ENCODE measurements around the gene STAT5A. TPM values are rescaled to one million over a fixed set of nuclear protein-coding genes. Genes with fewer than 3 reads are reported as not detected.

STAT5A gene
- total RNA-seq, 1 experiment from 2014 or later, result 3.1 TPM

DNA sequence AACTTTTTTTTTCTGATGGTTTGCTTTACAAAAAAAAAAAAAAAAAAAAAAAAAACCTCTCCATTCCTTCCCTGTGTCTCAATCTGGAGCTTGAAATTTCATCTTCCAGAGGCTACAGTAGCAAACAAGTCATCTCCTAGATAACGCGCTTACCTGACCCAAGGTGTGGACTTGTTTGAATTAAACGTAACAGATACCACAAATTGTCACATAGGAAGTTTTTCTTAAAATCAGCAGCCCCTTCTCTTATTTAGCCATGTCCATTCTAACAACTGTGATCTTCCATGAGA is 14.1 kb upstream of the STAT5A start:
- no peak overlapping the region for H3K27ac Mint-ChIP-seq (ENCODE audit: unreplicated experiment)
- BruUV-seq (replicated peaks), result no TSS peak
- CTCF ChIA-PET, result interaction anchor here (0.6 kb wide), 1 partner anchor 850 kb away, joined by 4 read pairs; the partner anchor contains the start of gene KRT37
- intact Hi-C loops (cut with micrococcal nuclease; ENCODE audit: unreplicated experiment), result loop anchor here (10.0 kb wide), 1 partner anchor 139 kb away; no protein-coding TSS in a partner anchor
- no peak for TF ChIP-seq CTCF (IDR thresholded peaks at IDR 0.05; ENCODE audit: unreplicated experiment)
- peaks cover 24% of the 10 kb centered on the region for H3K36me3 Mint-ChIP-seq (ENCODE audit: insufficient read depth, unreplicated experiment)
- H3K27me3 Mint-ChIP-seq (ENCODE audit: unreplicated experiment), result no peaks in the 10 kb centered on the region
- peaks cover 39% of the 10 kb centered on the region for H3K4me1 Mint-ChIP-seq (ENCODE audit: low read depth, unreplicated experiment)
- no peak overlapping the region for H3K4me3 Mint-ChIP-seq (ENCODE audit: low read depth, unreplicated experiment)
- H3K9me3 Mint-ChIP-seq (ENCODE audit: low read depth, unreplicated experiment), result no peaks in the 10 kb centered on the region
- no peak for DNase-seq

DNA sequence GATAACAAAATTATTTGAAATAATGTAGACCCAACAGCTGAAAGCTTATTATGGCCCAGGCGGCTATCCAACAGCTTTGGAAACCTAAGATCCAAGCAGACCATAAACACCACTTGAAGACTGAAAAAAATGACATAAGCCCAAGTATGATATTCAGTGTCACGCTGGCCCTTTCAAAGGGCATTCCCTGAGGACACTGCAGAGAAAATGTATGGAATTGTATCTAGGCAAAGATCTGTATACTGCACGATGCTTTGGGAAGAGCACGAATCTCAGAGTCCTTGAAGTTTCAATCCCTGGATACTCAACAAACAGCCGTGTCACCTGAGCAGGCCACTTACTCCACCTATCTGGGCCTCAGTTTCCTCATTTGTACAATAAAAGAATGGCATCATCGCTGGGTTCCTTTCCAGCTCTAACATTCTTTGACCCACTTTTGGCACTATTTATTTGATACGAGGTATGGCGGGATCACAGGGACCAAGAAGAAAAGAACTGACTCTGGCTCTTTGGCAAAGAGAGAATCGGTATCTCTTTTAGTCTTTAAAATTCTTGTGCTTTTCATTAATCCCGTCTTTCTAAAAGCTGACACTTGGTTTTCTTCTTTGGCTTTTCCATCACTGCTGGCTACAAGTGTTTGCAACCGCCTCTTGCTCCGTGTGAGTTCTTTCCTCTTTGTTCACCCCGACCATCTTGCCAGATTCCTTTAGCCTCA is 13.3 kb upstream of the STAT5A start:
- Mint-ChIP-seq H3K9me3 (ENCODE audit: low read depth, unreplicated experiment) (no peaks in the 10 kb centered on the region), H3K27me3 (ENCODE audit: unreplicated experiment) (no peaks in the 10 kb centered on the region), H3K27ac (ENCODE audit: unreplicated experiment) (peak overlapping the region; percentile 7), H3K36me3 (ENCODE audit: insufficient read depth, unreplicated experiment) (peaks cover 24% of the 10 kb centered on the region), H3K4me1 (ENCODE audit: low read depth, unreplicated experiment) (peaks cover 39% of the 10 kb centered on the region), H3K4me3 (ENCODE audit: low read depth, unreplicated experiment) (peak overlapping the region; percentile 76)
- intact Hi-C loops (cut with micrococcal nuclease; ENCODE audit: unreplicated experiment), result loop anchor here (10.0 kb wide), 1 partner anchor 140 kb away; no protein-coding TSS in a partner anchor
- no TSS peak for BruUV-seq (replicated peaks)
- DNase-seq, result no peak
- CTCF ChIA-PET, result no interaction called here
- TF ChIP-seq CTCF (IDR thresholded peaks at IDR 0.05; ENCODE audit: unreplicated experiment), result no peak

DNA sequence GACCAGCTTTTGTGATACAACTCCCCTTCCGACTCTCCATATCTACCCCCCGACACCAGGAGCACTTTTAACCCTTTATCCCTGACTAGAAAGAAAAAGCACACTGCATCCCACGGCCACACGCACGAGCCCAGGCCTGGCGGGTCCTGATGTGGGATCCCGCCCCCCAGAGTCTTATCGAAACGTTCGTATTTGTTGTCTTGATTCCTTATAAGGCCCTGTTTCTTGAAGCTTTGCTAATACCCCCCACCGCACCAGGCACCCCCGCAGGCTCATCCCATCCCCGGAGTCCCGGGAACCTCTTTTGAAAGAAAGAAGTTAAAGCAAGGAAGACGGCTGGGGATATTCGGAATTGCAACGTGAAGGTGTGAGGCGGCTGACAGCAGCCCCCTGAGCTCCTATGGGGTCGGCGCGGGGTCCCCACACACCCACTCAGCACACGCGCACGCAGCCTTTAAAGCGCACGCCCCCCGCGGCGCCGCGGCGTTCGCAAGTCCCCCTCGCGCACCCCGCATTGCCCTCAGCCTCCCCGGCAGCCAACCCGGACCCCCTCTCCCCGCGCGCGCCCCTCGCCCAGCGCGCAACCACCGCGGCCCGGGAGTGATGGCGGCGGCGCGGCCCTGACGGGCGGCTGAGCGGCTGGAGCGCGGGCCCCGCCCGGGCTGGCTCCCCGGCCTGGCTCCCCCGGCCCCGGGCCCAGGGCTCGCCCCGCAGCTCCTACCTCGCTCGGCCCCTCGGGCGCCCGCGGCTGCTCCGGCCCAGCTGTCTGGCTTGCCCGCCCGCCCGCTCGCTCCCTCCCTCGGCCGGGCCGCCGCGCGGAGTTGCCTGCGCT is 12.6 kb upstream of the STAT5A start:
- intact Hi-C loops (cut with micrococcal nuclease; ENCODE audit: unreplicated experiment), result loop anchor here (10.0 kb wide), 1 partner anchor 141 kb away; no protein-coding TSS in a partner anchor
- no peak for TF ChIP-seq CTCF (IDR thresholded peaks at IDR 0.05; ENCODE audit: unreplicated experiment)
- DNase-seq, result no peak
- CTCF ChIA-PET, result interaction anchor here (0.5 kb wide), 1 partner anchor 38 kb away, joined by 3 read pairs; no protein-coding TSS in a partner anchor
- H3K36me3 Mint-ChIP-seq (ENCODE audit: insufficient read depth, unreplicated experiment), result peaks cover 24% of the 10 kb centered on the region
- peaks cover 39% of the 10 kb centered on the region for H3K4me1 Mint-ChIP-seq (ENCODE audit: low read depth, unreplicated experiment)
- peak overlapping the region; percentile 76 for H3K4me3 Mint-ChIP-seq (ENCODE audit: low read depth, unreplicated experiment)
- peak overlapping the region; percentile 7 for H3K27ac Mint-ChIP-seq (ENCODE audit: unreplicated experiment)
- no peaks in the 10 kb centered on the region for H3K9me3 Mint-ChIP-seq (ENCODE audit: low read depth, unreplicated experiment)
- BruUV-seq (replicated peaks), result no TSS peak
- H3K27me3 Mint-ChIP-seq (ENCODE audit: unreplicated experiment), result no peaks in the 10 kb centered on the region

GRCh38 chr17:42276359-42276608 is 12.0 kb upstream of the STAT5A start, which contains the start of gene STAT5B:
Gene STAT5B, minus strand, starts transcription at chr17:42276391. Its CDS starts 44,264 bp downstream, at chr17:42232127.
- Mint-ChIP-seq H3K36me3 (ENCODE audit: insufficient read depth, unreplicated experiment) (peaks cover 24% of the 10 kb centered on the region), H3K4me3 (ENCODE audit: low read depth, unreplicated experiment) (peak within 1 kb of the TSS; percentile 76), H3K9me3 (ENCODE audit: low read depth, unreplicated experiment) (no peaks in the 10 kb centered on the region), H3K27me3 (ENCODE audit: unreplicated experiment) (no peaks in the 10 kb centered on the region), H3K27ac (ENCODE audit: unreplicated experiment) (peak within 1 kb of the TSS; percentile 93), H3K4me1 (ENCODE audit: low read depth, unreplicated experiment) (peaks cover 39% of the 10 kb centered on the region)
- no peak for TF ChIP-seq CTCF (IDR thresholded peaks at IDR 0.05; ENCODE audit: unreplicated experiment)
- BruUV-seq (replicated peaks), result no TSS peak
- intact Hi-C loops (cut with micrococcal nuclease; ENCODE audit: unreplicated experiment), result loop anchor here (10.0 kb wide), 1 partner anchor 141 kb away; no protein-coding TSS in a partner anchor
- CTCF ChIA-PET, result no interaction called here
- DNase-seq, result peak; percentile 90
